K562 (cell line): ENCODE results near the gene SVBP. TPM values are rescaled to one million over a fixed set of nuclear protein-coding genes. Genes with fewer than 3 reads are reported as not detected.

Experiments
- ATAC-seq: fragments of 200-7000 bp; cut with Tn5 transposase; 3 replicates; pipeline ENCODE4 v1.9.1; 2020; ENCODE audit warnings: moderate library complexity
- BruUV-seq: library from RNA; stranded (reverse); fragments of 400-500 nt; replicated peaks from 2 replicates; lab custom pipeline; 2021; lab: Mats Ljungman, UMichigan
- CTCF ChIA-PET: fragments of 300-600 bp; formaldehyde crosslinking; extraction: SDS; loops from one replicate; lab custom pipeline; 2021; ENCODE audit warnings: low intra/inter-chr PET ratio; lab: Yijun Ruan, JAX
- POLR2A ChIA-PET: fragments of 300-600, 350-650 bp; sonication (Branson Sonifier 250); formaldehyde crosslinking; extraction: SDS; loops from one replicate; lab custom pipeline; 2021; ENCODE audit warnings: antibody characterized with exemption, inconsistent platforms; lab: Yijun Ruan, JAX
- DNase-seq, 4 experiments: peaks; one replicate each; pipeline versions ENCODE4 v3.0.0 to v3.0.0-alpha.2; 2011 to 2018; ENCODE audit warnings: low spot score in 3 of 4, mixed read lengths in 3 of 4; ENCODE audit errors: extremely low read depth in 1 of 4
- FAIRE-seq: peaks from 2 replicates; lab custom pipeline; 2011; peaks lifted over from hg19 to GRCh38; lab: Jason Lieb, UNC
- H2AFZ ChIP-seq: 2 replicates; pipeline ENCODE4 v1.6.0; 2011; ENCODE audit warnings: low read depth, low read length, control low read depth, inconsistent platforms
- H3K27ac ChIP-seq: fragments of 200-600 bp; 3 replicates; pipeline ENCODE4 v1.8.0; 2011; ENCODE audit warnings: low read depth, mild to moderate bottlenecking, control low read depth, inconsistent platforms, low read length, moderate library complexity, mixed read lengths; ENCODE audit errors: extremely low read depth
- H3K27me3 ChIP-seq, 2 experiments: fragments of 300-600 bp in 1 of 2; 2 replicates in 1 of 2; 3 replicates in 1 of 2; pipeline versions ENCODE4 v1.6.0 to v1.8.0; 2011; ENCODE audit warnings: inconsistent platforms in 2 of 2, low read length in 2 of 2, mild to moderate bottlenecking in 1 of 2, mixed read lengths in 1 of 2, moderate library complexity in 1 of 2; ENCODE audit not compliant: control insufficient read depth in 2 of 2, insufficient read depth in 2 of 2
- H3K36me3 ChIP-seq: fragments of 300-600 bp; 3 replicates; pipeline ENCODE4 v1.8.0; 2011; ENCODE audit warnings: mild to moderate bottlenecking, low read length, inconsistent platforms; ENCODE audit not compliant: control insufficient read depth, insufficient read depth
- H3K4me1 ChIP-seq, 2 experiments: fragments of 200-600 bp in 1 of 2; replicated peaks in 1 of 2; 2 replicates in 1 of 2; 3 replicates in 1 of 2; pipeline versions ENCODE4 v1.5.1 to v1.8.0; 2011; ENCODE audit warnings: inconsistent platforms in 2 of 2, low read length in 2 of 2, mild to moderate bottlenecking in 1 of 2, mixed read lengths in 1 of 2, moderate library complexity in 1 of 2; ENCODE audit not compliant: control insufficient read depth in 2 of 2, insufficient read depth in 2 of 2
- H3K4me2 ChIP-seq: 2 replicates; pipeline ENCODE4 v1.6.1; 2011; ENCODE audit warnings: low read length, control low read depth, inconsistent platforms, mixed read lengths; ENCODE audit not compliant: insufficient read depth
- H3K4me3 ChIP-seq: fragments of 200-600 bp; sonication (generic), shearing (Covaris generic); 2 replicates; pipeline ENCODE4 v1.5.1; 2016; ENCODE audit warnings: control low read depth, inconsistent platforms
- H3K79me2 ChIP-seq: fragments of 200-600 bp; 3 replicates; pipeline ENCODE4 v1.8.0; 2011; ENCODE audit warnings: low read length, inconsistent platforms; ENCODE audit not compliant: control insufficient read depth, insufficient read depth
- H3K9ac ChIP-seq, 2 experiments: 2 replicates each; pipeline versions ENCODE4 v1.6.0 to v1.6.1; 2011; ENCODE audit warnings: low read depth in 2 of 2, low read length in 2 of 2, control low read depth in 1 of 2, inconsistent platforms in 1 of 2, mild to moderate bottlenecking in 1 of 2, mixed read lengths in 1 of 2; ENCODE audit not compliant: insufficient read depth in 1 of 2
- H3K9me1 ChIP-seq: one replicate; pipeline ENCODE4 v1.6.0; 2011; ENCODE audit warnings: inconsistent platforms, mild to moderate bottlenecking, low read length, moderate library complexity; ENCODE audit not compliant: control insufficient read depth, insufficient read depth
- H3K9me3 ChIP-seq: replicated peaks from 2 replicates; pipeline ENCODE4 v1.5.1; 2011; ENCODE audit warnings: low read depth, low read length, inconsistent platforms; ENCODE audit not compliant: control insufficient read depth, insufficient read depth
- H4K20me1 ChIP-seq: replicated peaks from 2 replicates; pipeline ENCODE4 v1.6.1; 2011; ENCODE audit warnings: low read length, inconsistent platforms, mixed read lengths; ENCODE audit not compliant: control insufficient read depth, insufficient read depth
- ETV1 ChIP-seq: fragments of 450-650 bp; conservative IDR thresholded peaks from 2 replicates; pipeline ENCODE4 v1.6.1; 2016; ENCODE audit warnings: missing genetic modification characterization, control low read depth, low read depth, missing compliant biosample characterization
- KAT2B ChIP-seq: IDR thresholded peaks from one replicate; pipeline ENCODE4 v1.6.1; 2012; ENCODE audit warnings: low read depth, mild to moderate bottlenecking, control low read depth, inconsistent platforms, low read length, moderate library complexity
- MAFK ChIP-seq: IDR thresholded peaks from 2 replicates; pipeline ENCODE4 v1.6.1; 2011; ENCODE audit warnings: low read length, improper control_type of control experiment
- SMARCB1 ChIP-seq: IDR thresholded peaks from 2 replicates; pipeline ENCODE4 v1.6.1; 2011; ENCODE audit warnings: improper control_type of control experiment, low read depth; ENCODE audit not compliant: insufficient read length
- TFE3 ChIP-seq: fragments of 450-650 bp; formaldehyde crosslinking; IDR thresholded peaks from 2 replicates; pipeline ENCODE4 v1.4.0; 2020; ENCODE audit warnings: mild to moderate bottlenecking, mixed read lengths
- ZNF23 ChIP-seq: fragments of 250-450 bp; sonication (Bioruptor Pico); IDR thresholded peaks from 2 replicates; pipeline ENCODE4 v1.4.0; 2020; ENCODE audit warnings: mild to moderate bottlenecking
- WGBS: fragments of 100-300 bp; shearing (Covaris generic); methylation state at CpG from one replicate; pipeline ENCODE4 v1.1.6; 2016; ENCODE audit warnings: low coverage, mixed read lengths; ENCODE audit not compliant: insufficient coverage; ENCODE audit errors: missing lambda C conversion rate; 5-methylcytosine and 5-hydroxymethylcytosine counted together
- in situ Hi-C: fragments of 300-500 bp; cut with MboI; formaldehyde crosslinking; loops from 4 replicates; pipeline ENCODE4 v1.15.0; 2018; ENCODE audit warnings: inconsistent platforms, mixed read lengths
- intact Hi-C: fragments of 100-400 bp; cut with micrococcal nuclease; formaldehyde crosslinking; loops from 2 replicates; pipeline ENCODE4 v1.14.2; 2022
- polyA plus RNA-seq, 8 experiments: library from polyadenylated mRNA; depleted of rRNA in 4 of 8; stranded (reverse) in 5 of 8; unstranded in 3 of 8; fragments of >200 nt; fragmentation: Nextera tagmentation in 2 of 8; fragmentation: Illumina TruSeq in 1 of 8; extraction: Ambion mirVana in 2 of 8; extraction: Trizol in 1 of 8; gene quantifications; 2 replicates each; pipeline versions ENCODE4 v1.2.1 to v1.2.3, GENCODE V29; 2011 to 2014; ENCODE audit warnings: inconsistent platforms in 1 of 8, missing spikeins in 1 of 8
- total RNA-seq, 7 experiments: library from RNA; depleted of rRNA in 6 of 7; stranded (reverse); fragments of >200 nt in 6 of 7; fragmentation: Illumina TruSeq in 2 of 7; extraction: Trizol in 2 of 7; gene quantifications; 2 replicates each; pipeline versions ENCODE4 v1.2.1 to v1.2.3, GENCODE V29; 2011 to 2021; ENCODE audit warnings: low replicate concordance in 1 of 7

Gene SVBP
- total and polyA plus RNA-seq, 9 of the 15 experiments (the other 6 are each of a cell fraction or from before 2014, with no cell fraction given): 31.7 to 49.7 (median 40.0) TPM

DNA sequence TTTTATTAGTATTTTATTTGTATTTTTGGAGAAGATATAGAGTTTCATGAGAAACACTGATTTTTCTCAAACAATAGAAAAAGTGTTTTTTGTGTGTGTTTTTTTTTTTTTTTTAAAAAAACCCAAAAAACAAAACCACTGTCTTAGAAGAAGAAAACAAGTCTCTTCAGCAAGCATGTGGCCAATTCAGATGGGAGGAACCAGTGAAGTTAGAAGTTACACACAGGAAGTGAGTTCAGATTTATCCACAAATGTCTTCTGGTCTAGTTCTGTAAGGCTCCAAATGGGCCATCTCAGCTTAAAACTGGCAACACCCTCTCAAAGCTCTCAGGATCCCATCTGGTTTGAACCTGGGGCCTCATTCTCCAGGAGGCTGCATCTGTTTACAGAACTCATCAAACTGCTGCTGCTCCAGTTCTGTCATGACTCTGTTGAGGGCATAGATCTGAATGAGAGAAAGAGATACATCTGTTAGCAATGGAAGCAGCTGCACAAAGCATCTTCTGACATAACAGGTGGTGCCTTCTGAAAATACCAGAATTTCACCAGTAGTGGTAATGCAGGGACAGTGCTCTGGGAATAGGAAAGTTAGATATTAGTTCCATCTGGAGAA is 10.0 kb downstream of the SVBP start:
- in situ Hi-C loops: no loop called here
- no peaks in the 10 kb centered on the region; a peak in 1 of 5 replicates for H3K4me1 ChIP-seq
- H3K36me3 ChIP-seq: peaks cover 18% of the 10 kb centered on the region; the same call in 2 of the 3 replicates
- FAIRE-seq (no peak), ATAC-seq (no peak), DNase-seq (no peak)
- no peak overlapping the region for H3K4me3 ChIP-seq
- intact Hi-C loops: no loop called here
- no peak overlapping the region for H2AFZ ChIP-seq
- no peak overlapping the region for H3K9ac ChIP-seq
- no peaks in the 10 kb centered on the region for H3K9me3 ChIP-seq
- H4K20me1 ChIP-seq: no peaks in the 10 kb centered on the region
- H3K27me3 ChIP-seq: no peaks in the 10 kb centered on the region
- no peak overlapping the region for H3K27ac ChIP-seq
- no peaks in the 10 kb centered on the region for H3K9me1 ChIP-seq
- no peak overlapping the region for H3K4me2 ChIP-seq
- ChIA-PET POLR2A (interaction anchor here (1.3 to 3.3 kb wide), 3 partner anchors 9 to 16 kb away, joined by 3 to 22 read pairs (median 5); partner anchors contain the start of genes ERMAP and SVBP), CTCF (no interaction called here)
- no TSS peak for BruUV-seq
- no peak for TF ChIP-seq ETV1 (tag)
- TF ChIP-seq KAT2B: no peak
- H3K79me2 ChIP-seq: no peaks in the 10 kb centered on the region

GRCh38 chr1:42806593-42806992 is 10.6 kb downstream of the SVBP start:
- no peaks in the 10 kb centered on the region for H3K9me3 ChIP-seq
- H4K20me1 ChIP-seq: no peaks in the 10 kb centered on the region
- CTCF ChIA-PET: no interaction called here
- POLR2A ChIA-PET: interaction anchor here (1.3 to 3.3 kb wide), 4 partner anchors 10 to 37 kb away, joined by 3 to 22 read pairs (median 4); partner anchors contain the start of genes ERMAP and SVBP
- no peaks in the 10 kb centered on the region for H3K27me3 ChIP-seq
- no peak overlapping the region for H2AFZ ChIP-seq
- ATAC-seq: no peak
- peak in 1 of 4 experiments; percentile 7 for DNase-seq
- TF ChIP-seq MAFK: no peak
- TF ChIP-seq TFE3: no peak
- no peak for TF ChIP-seq SMARCB1
- TF ChIP-seq ZNF23 (CRISPR knock-in tag): no peak
- WGBS: 68% methylated on average over 5 of the region's 5 CpGs
- H3K9me1 ChIP-seq: no peaks in the 10 kb centered on the region
- BruUV-seq: no TSS peak
- no peak for FAIRE-seq
- H3K36me3 ChIP-seq: peaks cover 18% of the 10 kb centered on the region; the same call in 2 of the 3 replicates
- in situ Hi-C loops (no loop called here), intact Hi-C loops (no loop called here)
- H3K79me2 ChIP-seq: no peaks in the 10 kb centered on the region
- H3K9ac ChIP-seq: no peak overlapping the region
- H3K27ac ChIP-seq: no peak overlapping the region
- no peak overlapping the region for H3K4me3 ChIP-seq
- no peaks in the 10 kb centered on the region; a peak in 1 of 5 replicates for H3K4me1 ChIP-seq
- no peak overlapping the region for H3K4me2 ChIP-seq
